NAMALWA (cell line): ENCODE results near the gene SLC25A52.
A peak's percentile ranks its signal among the peaks of the same experiment; 100 is the strongest.
"Not testable (repeated sequence)": the region's sequence is repeated elsewhere in the genome, so short reads cannot be mapped to it uniquely, and the experiment has no call there.

Source experiments
- DNase-seq: peaks from one replicate; pipeline ENCODE4 v3.0.0-alpha.2; 2015; ENCODE audit warnings: low spot score

Gene SLC25A52

DNA sequence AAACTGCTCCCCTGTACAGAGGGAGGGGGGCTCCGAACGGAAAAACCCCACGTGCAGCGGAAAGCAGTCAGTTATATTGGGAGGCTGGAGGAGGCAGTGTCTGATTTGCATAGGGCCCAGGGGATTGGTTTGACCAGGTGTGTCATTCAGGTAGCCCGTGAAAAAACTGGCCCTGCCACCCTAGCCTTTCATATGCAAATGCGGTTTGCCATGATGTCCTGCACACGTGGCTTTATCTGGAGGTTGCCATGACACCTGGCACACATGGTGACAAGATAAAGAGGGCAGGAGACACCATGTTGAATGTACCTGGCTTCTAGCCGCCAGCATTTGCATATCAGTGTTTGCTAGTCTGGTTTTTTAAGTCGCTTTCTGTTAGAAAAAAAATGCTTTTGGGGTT is 20.5 kb downstream of the SLC25A52 start:
- DNase-seq, result peak; percentile 11

- DNase-seq, result no peak
Measured at GRCh38 chr18:31739651-31740050, 21.0 kb downstream of the SLC25A52 start.

GRCh38 chr18:31738460-31739407 is 21.9 kb downstream of the SLC25A52 start:
- DNase-seq, result no peak

GRCh38 chr18:31736630-31737029 is 24.1 kb downstream of the SLC25A52 start:
- DNase-seq, result peak; percentile 29

GRCh38 chr18:31731628-31732027 is 29.1 kb downstream of the SLC25A52 start:
- no peak for DNase-seq

DNA sequence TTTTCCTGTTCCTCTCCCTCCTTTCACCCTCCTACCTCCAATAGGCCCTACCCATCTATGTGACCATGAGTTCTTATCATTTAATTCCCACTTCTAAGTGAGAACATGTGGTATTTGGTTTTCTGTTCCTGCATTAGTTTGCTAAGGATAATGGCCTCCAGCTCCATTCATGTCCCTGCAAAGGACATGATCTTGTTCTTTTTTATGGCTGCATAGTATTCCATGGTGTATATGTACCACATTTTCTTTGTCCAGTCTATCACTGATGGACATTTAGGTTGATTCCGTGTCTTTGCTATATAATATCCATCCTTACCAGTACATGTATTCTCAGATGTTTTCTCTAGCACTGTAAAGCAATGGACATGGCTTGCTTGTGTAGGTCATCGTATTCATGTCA is 31.5 kb downstream of the SLC25A52 start:
- not testable (repeated sequence) for DNase-seq

- DNase-seq, result no peak
Measured at GRCh38 chr18:31723990-31724711, 36.5 kb downstream of the SLC25A52 start.

GRCh38 chr18:31723639-31723989 is 37.1 kb downstream of the SLC25A52 start:
- no peak for DNase-seq

DNA sequence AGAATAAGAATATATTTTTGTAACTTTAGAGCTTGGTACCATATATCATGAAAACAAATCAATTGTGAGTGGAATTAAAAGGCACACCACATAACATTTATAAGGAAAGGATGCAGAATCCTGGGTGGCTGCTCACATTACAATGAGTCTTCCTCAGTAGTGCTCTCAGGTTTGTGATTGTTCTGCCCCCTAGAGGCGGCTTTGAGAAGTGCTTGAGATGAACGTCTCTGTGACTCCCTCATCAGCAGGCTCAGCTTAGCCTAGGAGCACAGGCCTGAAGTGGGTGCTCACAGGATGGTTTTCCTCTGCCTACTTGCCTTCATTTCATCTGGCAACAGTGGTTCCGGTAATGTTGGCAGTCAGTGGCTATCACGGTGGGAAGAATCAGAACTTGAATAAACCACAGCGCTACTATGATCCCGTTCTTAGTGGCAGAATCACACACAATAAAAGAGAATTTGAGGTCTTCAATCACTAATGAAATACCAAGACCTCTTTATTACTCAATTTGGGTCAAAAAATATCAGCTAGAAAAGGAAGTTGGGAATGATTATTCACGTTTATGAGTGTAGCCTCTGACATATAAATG is 38.2 kb downstream of the SLC25A52 start:
- DNase-seq, result peak; percentile 86

DNA sequence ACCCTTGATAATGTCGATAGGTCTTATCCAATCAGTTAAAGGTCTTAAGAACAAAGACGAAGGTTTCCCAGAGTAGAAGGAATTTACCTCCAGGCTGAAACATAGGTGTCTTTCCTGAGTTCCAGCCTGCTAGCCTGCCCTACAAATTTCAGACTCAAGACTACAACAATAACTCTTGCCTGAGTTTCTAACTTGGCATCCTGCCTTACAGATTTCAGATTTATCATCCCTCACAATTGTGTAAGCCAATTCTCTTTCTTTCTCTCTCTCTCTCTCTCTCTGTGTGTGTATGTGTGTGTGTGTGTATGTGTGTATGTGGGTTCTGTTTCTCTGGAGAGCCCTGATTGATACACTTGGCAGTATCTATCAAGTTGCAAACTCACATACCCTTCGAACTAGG is 39.1 kb downstream of the SLC25A52 start:
- no peak for DNase-seq

- no peak for DNase-seq
Measured at GRCh38 chr18:31720867-31721266, 39.8 kb downstream of the SLC25A52 start.

GRCh38 chr18:31719363-31720006 is 41.2 kb downstream of the SLC25A52 start:
- no peak for DNase-seq

- DNase-seq, result no peak
Measured at GRCh38 chr18:31718386-31718785, 42.3 kb downstream of the SLC25A52 start.

- no peak for DNase-seq
Measured at GRCh38 chr18:31716362-31716761, 44.3 kb downstream of the SLC25A52 start.

DNA sequence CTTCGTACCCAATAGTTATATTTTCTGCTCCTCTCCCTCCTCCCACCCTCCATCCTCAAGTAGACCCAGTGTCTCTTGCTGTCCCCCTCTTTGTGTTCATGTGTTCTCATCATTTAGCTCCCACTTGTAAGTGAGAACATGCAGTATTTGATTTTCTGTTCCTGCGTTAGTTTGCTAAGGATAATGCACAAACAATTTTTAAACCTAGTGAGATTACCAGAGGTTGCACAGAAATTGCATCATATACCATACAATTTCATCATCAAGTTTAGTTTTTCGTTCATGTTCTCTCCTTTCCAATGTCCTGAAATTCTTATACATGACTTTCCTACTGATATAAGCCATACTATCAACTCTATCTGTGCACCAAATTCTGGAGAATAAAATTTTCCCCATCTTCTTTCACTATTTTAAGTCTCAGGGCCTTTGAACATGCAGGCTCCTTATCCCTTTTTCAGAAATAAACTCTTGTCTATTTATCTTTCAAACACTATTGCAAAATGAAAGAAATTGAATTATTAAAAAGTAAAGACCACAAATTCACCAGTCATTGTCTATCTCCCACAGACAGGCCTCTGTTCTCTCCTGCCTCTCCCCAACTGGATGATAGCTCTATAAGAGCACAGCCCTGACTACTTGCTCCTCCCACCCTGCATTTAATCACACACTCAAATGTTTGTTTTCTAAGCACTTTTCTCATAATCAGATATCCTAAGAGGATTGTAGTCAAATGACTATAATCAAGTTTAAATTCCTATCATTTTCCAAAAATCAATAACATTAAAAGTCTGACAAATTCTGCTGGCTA is 49.1 kb downstream of the SLC25A52 start:
- no peak for DNase-seq

DNA sequence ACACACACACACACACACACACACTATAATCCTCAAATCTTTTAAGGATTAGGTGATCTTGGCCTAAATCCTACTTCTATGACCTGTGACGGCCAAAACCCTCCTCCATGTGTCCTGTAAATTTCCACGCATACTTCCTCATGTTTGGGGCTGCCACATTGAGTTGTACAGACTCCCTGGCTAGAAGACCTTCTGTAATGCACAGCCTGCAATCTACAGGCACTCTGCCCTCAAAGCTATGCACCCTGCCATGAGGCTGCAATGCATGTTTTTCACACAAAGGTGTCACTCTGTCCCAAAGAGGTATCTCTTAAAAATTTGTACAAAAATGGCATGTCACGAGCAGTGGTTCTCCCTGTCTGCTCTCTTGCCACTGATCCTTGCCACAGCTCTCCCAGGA is 49.9 kb downstream of the SLC25A52 start:
- DNase-seq, result peak; percentile 54
